ENCODE measurements around the gene PPP1R14B.

PPP1R14B gene

GRCh38 chr11:64229744-64230170, 17.0 kb downstream of the PPP1R14B start:
- no peak for DNase-seq

GRCh38 chr11:64229090-64229743, 17.5 kb downstream of the PPP1R14B start:
- no peak for DNase-seq

- DNase-seq: no peak
These were observed 19.3 kb downstream of the PPP1R14B start for GRCh38 chr11:64227405-64227956.

GRCh38 chr11:64226507-64227051, 20.2 kb downstream of the PPP1R14B start:
- peak; percentile 70 for DNase-seq

DNA sequence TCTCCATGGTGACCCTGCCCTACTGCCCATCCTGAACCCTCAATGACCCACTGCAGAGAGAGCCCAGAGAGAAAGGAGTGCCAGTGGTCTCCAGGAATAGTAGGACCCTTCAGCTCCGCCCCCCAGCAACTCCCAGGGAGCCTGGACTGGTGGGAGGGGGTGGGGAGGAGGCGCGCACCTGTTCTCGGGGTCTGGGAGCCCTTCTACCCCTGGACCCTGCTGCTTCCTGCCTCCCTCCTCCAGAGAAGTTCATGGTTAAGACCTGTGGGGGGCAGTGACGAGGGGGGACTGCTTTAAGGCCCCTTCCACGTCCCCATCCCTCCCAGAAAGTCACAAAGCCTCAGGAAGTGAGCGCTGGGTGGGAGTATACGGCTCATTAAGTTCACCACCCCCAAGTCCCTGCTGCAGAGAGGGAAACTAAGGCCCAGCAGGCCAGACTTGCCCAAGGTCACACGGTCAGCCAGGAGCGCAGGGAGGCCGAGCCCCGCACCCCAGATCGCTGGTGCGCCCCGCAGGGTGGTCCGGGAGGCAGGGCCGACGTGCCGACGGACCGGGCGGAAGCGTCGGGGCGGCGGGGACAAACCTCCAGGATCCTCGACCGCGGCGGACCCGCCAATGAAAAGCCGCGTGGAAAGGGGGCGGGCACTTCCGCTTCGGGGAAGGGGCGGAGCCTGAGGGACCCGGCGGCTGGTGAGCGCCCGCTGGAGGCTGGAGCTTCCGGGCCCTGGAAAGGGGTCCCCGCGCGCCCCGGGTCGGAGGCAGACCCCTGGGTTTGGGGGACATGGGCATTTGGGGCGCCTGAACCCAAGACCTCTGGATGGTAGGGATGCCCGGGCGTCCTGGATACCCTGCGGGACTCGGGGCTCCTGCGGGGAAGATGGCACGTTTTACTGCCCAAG, 20.9 kb downstream of the PPP1R14B start, which contains the start of the genes NUDT22 and TRPT1:
TSS of gene NUDT22 (plus strand) at position 667 of the 899 bp plus-strand sequence. CDS start 379 bp downstream, outside the sequence.
TSS of gene TRPT1 (minus strand) at position 579 of the 899 bp plus-strand sequence. CDS start at position 253, 326 bp downstream.
- DNase-seq: peak; percentile 85

DNA sequence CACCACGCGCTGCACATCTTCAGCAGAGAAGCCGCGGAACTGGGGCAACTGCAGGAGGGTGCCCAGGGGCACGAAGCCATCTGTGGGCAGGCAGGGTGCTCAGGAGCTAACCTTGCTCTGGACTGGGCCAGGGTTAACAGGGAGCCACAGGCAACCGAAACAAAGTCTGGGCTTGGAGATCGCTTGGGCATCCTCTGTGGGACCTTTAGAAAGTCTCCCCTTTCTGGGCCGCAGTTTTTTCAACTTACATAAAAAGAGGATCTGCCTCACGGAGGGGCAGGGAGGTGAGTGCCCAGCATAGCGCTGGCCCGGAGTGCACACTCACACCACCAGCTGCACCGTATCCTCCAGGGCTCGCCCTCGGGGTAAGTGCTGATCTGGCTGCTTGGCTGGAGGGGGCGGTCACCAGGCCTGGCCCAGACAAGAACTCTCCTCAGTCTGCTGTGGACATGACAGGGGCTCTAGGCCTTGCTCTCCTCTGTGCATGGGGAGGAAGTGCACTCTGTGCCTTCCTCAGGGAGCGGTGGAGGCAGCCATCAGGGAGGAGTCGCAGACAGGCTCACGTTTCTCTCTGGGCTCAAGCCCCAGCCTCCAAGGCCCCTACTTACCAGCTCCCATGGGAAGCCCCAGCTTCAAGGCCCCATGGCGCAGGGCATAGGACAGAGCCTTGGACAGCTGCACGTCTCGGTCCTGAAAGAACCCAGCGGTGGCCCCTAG, 21.7 kb downstream of the PPP1R14B start:
- DNase-seq: no peak

GRCh38 chr11:64224151-64224890, 22.4 kb downstream of the PPP1R14B start:
- DNase-seq: no peak

DNA sequence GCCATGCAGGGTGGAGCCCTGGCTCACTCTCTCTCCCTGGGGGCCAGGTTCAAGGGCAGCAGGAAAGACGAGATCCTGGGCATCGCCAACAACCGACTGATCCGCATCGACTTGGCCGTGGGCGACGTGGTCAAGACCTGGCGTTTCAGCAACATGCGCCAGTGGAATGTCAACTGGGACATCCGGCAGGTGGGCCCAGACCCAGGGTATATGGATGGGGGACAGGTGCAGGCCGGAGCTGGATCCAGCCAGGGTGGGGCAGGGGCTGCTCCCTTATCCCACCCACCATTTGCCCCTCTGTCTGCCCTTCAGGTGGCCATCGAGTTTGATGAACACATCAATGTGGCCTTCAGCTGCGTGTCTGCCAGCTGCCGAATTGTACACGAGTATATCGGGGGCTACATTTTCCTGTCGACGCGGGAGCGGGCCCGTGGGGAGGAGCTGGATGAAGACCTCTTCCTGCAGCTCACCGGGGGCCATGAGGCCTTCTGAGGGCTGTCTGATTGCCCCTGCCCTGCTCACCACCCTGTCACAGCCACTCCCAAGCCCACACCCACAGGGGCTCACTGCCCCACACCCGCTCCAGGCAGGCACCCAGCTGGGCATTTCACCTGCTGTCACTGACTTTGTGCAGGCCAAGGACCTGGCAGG, 23.6 kb downstream of the PPP1R14B start:
- no peak for DNase-seq

DNA sequence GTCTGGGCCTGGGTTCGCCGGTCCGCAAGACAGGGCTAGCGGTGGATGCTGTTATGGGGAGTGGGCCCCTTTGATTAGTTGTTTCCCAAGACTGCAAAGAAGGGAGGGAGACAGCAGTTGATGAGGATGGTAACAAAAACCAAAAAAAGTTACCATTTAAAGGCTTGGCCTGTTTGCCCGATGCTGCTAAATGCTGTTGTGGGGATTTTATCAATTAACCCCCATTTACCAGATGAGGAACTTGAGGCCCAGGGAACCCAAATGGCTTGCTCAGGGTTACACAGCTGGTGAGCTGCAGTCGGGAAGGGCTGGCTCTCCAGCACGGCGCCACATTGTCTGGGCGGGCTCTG, 24.1 kb downstream of the PPP1R14B start:
- DNase-seq: no peak

DNA sequence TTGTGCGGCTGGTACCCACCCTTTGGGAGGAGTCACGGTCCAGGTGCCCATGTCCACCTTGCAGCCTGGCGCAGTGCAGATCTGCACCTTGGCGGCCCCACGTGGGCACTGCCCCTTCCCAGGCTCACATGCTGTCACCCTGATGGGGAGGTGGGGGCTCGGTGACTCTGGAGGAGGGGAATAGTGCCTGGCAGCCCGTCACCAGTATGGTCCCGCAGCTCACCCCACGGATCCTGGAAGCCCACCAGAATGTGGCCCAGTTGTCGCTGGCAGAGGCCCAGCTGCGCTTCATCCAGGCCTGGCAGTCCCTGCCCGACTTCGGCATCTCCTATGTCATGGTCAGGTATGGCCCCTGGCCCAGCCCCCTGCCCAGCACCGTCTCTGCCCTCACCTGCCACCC, 25.9 kb downstream of the PPP1R14B start:
- no peak for DNase-seq

DNA sequence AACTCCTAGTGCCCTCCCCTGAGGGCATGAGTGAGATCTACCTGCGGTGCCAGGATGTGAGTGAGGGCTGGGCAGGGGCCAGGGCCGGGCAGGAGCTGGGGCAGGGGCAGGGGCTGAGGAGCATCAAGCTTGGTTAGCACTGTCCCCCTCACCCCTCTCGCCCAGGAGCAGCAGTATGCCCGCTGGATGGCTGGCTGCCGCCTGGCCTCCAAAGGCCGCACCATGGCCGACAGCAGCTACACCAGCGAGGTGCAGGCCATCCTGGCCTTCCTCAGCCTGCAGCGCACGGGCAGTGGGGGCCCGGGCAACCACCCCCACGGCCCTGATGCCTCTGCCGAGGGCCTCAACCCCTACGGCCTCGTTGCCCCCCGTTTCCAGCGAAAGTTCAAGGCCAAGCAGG, 26.5 kb downstream of the PPP1R14B start:
- DNase-seq: no peak

DNA sequence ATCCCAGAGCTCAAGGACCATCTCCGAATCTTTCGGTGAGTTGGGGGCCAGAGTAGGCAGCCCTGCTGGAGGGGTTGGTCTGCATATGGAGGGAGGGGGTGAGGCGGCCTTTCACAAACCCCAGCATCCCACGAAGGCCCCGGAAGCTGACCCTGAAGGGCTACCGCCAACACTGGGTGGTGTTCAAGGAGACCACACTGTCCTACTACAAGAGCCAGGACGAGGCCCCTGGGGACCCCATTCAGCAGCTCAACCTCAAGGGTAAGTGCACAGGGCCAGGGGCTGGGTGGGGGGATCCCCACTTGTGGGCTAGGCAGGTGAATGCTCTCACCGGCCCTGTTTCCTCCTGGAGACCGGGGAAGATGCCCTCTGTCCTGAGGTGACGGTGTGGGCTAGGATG, 27.0 kb downstream of the PPP1R14B start:
- no peak for DNase-seq

DNA sequence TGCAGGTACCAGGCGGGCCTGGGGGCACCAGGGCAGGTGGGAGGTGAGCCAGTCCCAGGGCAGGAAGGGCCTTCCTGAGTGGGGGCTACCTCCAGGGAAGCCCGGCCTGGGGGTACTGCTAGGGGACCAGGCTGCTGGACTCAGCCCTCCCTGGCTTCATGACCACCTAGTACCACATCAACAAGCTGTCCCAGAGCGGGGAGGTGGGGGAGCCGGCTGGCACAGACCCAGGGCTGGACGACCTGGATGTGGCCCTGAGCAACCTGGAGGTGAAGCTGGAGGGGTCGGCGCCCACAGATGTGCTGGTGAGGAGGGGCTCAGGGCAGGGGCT, 27.4 kb downstream of the PPP1R14B start:
- DNase-seq: no peak

DNA sequence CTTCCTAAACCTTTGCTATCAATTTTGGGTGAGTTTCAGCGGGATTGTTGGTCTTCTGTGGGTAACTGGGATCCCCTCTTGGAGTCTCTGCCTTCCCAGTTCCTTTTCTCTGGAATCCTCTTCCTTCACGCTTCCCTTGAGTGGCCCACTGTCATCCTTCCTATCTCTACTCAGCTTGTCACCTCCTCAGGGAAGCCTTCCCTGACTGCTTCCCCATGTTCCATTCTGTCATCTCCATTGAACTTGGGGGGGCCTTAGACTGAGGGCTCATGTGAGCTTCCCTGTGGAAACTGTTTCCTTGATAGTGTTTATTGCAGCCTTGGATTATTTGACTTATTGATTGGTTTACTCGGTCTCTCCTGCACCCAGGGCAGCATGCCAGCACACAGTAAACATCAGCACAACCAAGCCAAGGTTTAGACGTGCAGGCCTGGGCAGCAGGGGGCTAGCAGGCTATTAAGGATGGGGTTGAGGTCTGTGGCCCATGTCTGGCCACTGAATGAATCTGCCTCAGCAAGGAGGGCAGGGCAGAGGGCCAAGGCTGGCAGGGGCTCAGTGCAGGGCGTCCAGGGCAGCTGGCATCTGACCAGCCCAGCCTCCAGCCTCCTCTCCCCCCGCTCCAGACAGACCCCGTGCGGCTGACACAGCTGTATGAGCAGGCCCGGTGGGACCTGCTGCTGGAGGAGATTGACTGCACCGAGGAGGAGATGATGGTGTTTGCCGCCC, 28.0 kb downstream of the PPP1R14B start:
- no peak for DNase-seq

GRCh38 chr11:64216879-64217278, 29.9 kb downstream of the PPP1R14B start:
- DNase-seq: no peak

DNA sequence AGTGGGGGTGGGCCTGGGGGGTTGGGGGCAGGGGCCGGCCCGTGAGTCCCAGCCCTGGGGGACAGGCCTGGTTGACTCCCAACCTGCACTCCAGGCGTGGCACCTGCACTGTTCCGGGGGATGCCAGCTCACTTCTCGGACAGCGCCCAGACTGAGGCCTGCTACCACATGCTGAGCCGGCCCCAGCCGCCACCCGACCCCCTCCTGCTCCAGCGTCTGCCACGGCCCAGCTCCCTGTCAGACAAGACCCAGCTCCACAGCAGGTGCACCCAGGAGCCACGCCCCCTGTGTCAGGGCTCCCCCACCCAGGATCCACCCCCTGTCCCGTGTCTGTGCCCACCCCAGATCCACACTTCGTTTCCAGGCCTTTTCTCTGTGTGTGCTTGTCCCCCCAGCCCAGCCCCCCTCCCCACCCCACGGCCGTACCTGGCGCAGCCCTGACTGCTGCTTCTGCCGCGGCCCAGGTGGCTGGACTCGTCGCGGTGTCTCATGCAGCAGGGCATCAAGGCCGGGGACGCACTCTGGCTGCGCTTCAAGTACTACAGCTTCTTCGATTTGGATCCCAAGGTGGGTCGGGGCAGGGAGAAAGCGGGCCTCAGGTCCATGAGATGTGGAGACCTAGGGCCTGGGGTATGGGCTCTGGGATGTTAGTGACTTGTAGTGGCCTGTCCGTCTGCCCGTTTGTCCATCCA, 35.4 kb downstream of the PPP1R14B start:
- DNase-seq: no peak

GRCh38 chr11:64210301-64211020, 36.3 kb downstream of the PPP1R14B start:
- DNase-seq: no peak

- no peak for DNase-seq
These were observed 37.2 kb downstream of the PPP1R14B start for GRCh38 chr11:64209563-64209843.

- no peak for DNase-seq
These were observed 37.8 kb downstream of the PPP1R14B start for GRCh38 chr11:64208796-64209562.

Data from CD4-positive, alpha-beta T cell treated with Interleukin-15 for 1 hour (primary cell).